ENCODE results near the gene TIFAB. TPM values are rescaled to one million over a fixed set of nuclear protein-coding genes. Genes with fewer than 3 reads are reported as not detected.
"Not testable (repeated sequence)": the region's sequence is repeated elsewhere in the genome, so short reads cannot be mapped to it uniquely, and the experiment has no call there.

Gene TIFAB
- polyA plus RNA-seq (ENCODE audit: insufficient read length in 12 of 12): 1 to 10 TPM in 1 of 12 donors, under 1 TPM in 9, not detected in 2; 0.08 to 2.1 (median 0.14) TPM
- long read RNA-seq, donor 1: 0 reads
- long read RNA-seq, donor 2: 0 reads
- long read RNA-seq, donor 3: 0 reads
- long read RNA-seq, donor 4: 0 reads
- long read RNA-seq, donor 5: 0 reads
- long read RNA-seq, donor 6: 0 reads
- long read RNA-seq, donor 7: 0 reads
- long read RNA-seq, donor 8: 0 reads
- long read RNA-seq, donor 9: 0 reads
- long read RNA-seq, donor 10: 0 reads
- long read RNA-seq, donor 11: 0 reads

GRCh38 chr5:135452321-135453030 is at the start of gene TIFAB:
TSS of gene TIFAB (minus strand) at chr5:135452351. CDS start at chr5:135449939, 2,412 bp downstream.
- no peak for DNase-seq

- no peak for DNase-seq
Observed at GRCh38 chr5:135498637-135498995, 46.5 kb upstream of the TIFAB start.

GRCh38 chr5:135497971-135498636 is 46.0 kb upstream of the TIFAB start:
- DNase-seq: no peak

GRCh38 chr5:135495531-135495930 is 43.4 kb upstream of the TIFAB start:
- not testable (repeated sequence) for DNase-seq

GRCh38 chr5:135494196-135494595 is 42.0 kb upstream of the TIFAB start:
- no peak for DNase-seq

- DNase-seq: no peak
Observed at GRCh38 chr5:135493406-135494180, 41.4 kb upstream of the TIFAB start.

- DNase-seq: no peak
Observed at GRCh38 chr5:135492319-135492626, 40.1 kb upstream of the TIFAB start.

- DNase-seq: no peak
Observed at GRCh38 chr5:135491552-135492318, 39.6 kb upstream of the TIFAB start.

- DNase-seq: no peak
Observed at GRCh38 chr5:135491038-135491551, 38.9 kb upstream of the TIFAB start.

GRCh38 chr5:135490245-135491037 is 38.3 kb upstream of the TIFAB start:
- no peak for DNase-seq

GRCh38 chr5:135489466-135490244 is 37.5 kb upstream of the TIFAB start:
- DNase-seq: no peak

- no peak for DNase-seq
Observed at GRCh38 chr5:135488727-135489465, 36.7 kb upstream of the TIFAB start.

GRCh38 chr5:135487839-135488514 is 35.8 kb upstream of the TIFAB start:
- DNase-seq: no peak

GRCh38 chr5:135487037-135487395 is 34.9 kb upstream of the TIFAB start:
- DNase-seq: no peak

GRCh38 chr5:135486131-135487036 is 34.2 kb upstream of the TIFAB start:
- no peak for DNase-seq

GRCh38 chr5:135484674-135485086 is 32.5 kb upstream of the TIFAB start:
- no peak for DNase-seq

- DNase-seq: no peak
Observed at GRCh38 chr5:135483254-135483653, 31.1 kb upstream of the TIFAB start.
